Liver (tissue), 9 donors: ENCODE results near the gene WWOX. TPM values are rescaled to one million over a fixed set of nuclear protein-coding genes. Genes with fewer than 3 reads are reported as not detected.

Experiments used
- DNase-seq: peaks from one replicate; pipeline ENCODE4 v3.0.0-alpha.2; 2017; ENCODE audit warnings: low spot score
- H3K27ac ChIP-seq, 2 donors: one replicate each; pipeline ENCODE4 v1.7.0; 2013; ENCODE audit warnings: inconsistent platforms in 2 of 2, low read length in 2 of 2, control low read depth in 1 of 2, low read depth in 1 of 2, mild to moderate bottlenecking in 1 of 2
- H3K27me3 ChIP-seq, 4 donors: one replicate each; pipeline versions ENCODE4 v1.6.1 to v1.7.0; 2013; ENCODE audit warnings: low read length in 3 of 4, inconsistent platforms in 1 of 4, mild to moderate bottlenecking in 1 of 4, moderate library complexity in 1 of 4; ENCODE audit not compliant: control insufficient read depth in 4 of 4, insufficient read depth in 4 of 4
- H3K36me3 ChIP-seq, 4 donors: one replicate each; pipeline versions ENCODE4 v1.6.1 to v1.7.0; 2013; ENCODE audit warnings: low read length in 3 of 4, mild to moderate bottlenecking in 3 of 4, low read depth in 1 of 4, moderate library complexity in 1 of 4; ENCODE audit not compliant: control insufficient read depth in 4 of 4, insufficient read depth in 3 of 4
- H3K4me1 ChIP-seq, 4 donors: one replicate each; pipeline versions ENCODE4 v1.6.1 to v1.7.0; 2013; ENCODE audit warnings: low read length in 3 of 4, mild to moderate bottlenecking in 3 of 4, moderate library complexity in 1 of 4; ENCODE audit not compliant: control insufficient read depth in 4 of 4, insufficient read depth in 4 of 4
- H3K4me3 ChIP-seq, 3 donors: one replicate each; pipeline versions ENCODE4 v1.6.1 to v1.7.0; 2013; ENCODE audit warnings: low read length in 3 of 3, control low read depth in 1 of 3, low read depth in 1 of 3, mild to moderate bottlenecking in 1 of 3
- H3K9ac ChIP-seq, 2 donors: one replicate each; pipeline ENCODE4 v1.7.0; 2013; ENCODE audit warnings: low read length in 2 of 2, mild to moderate bottlenecking in 2 of 2, moderate library complexity in 2 of 2, control low read depth in 1 of 2, low read depth in 1 of 2
- H3K9me3 ChIP-seq, 4 donors: one replicate each; pipeline versions ENCODE4 v1.6.1 to v1.7.0; 2013; ENCODE audit warnings: low read length in 3 of 4; ENCODE audit not compliant: control insufficient read depth in 4 of 4
- EGR1 ChIP-seq, 2 donors: IDR thresholded peaks; 2 replicates each; pipeline ENCODE4 v1.6.1; 2016 to 2018; ENCODE audit warnings: antibody characterized with exemption in 2 of 2, low read depth in 2 of 2
- FOXA1 ChIP-seq: IDR thresholded peaks from 2 replicates; pipeline ENCODE4 v1.6.1; 2016; ENCODE audit warnings: antibody characterized with exemption
- FOXA2 ChIP-seq: IDR thresholded peaks from 2 replicates; pipeline ENCODE4 v1.6.1; 2016; ENCODE audit warnings: antibody characterized with exemption
- GABPA ChIP-seq, 2 donors: IDR thresholded peaks in 1 of 2; conservative IDR thresholded peaks in 1 of 2; 2 replicates each; pipeline ENCODE4 v1.6.1; 2016; ENCODE audit warnings: antibody characterized with exemption in 2 of 2, mild to moderate bottlenecking in 1 of 2, moderate library complexity in 1 of 2
- HNF4A ChIP-seq, 2 donors: conservative IDR thresholded peaks; 2 replicates each; pipeline ENCODE4 v1.6.1; 2016; ENCODE audit warnings: antibody characterized with exemption in 2 of 2, mild to moderate bottlenecking in 2 of 2
- HNF4G ChIP-seq: IDR thresholded peaks from 2 replicates; pipeline ENCODE4 v1.6.1; 2016; ENCODE audit warnings: antibody characterized with exemption
- JUND ChIP-seq, 2 donors: IDR thresholded peaks; 2 replicates each; pipeline ENCODE4 v1.6.1; 2016; ENCODE audit warnings: antibody characterized with exemption in 2 of 2
- MAX ChIP-seq: IDR thresholded peaks from 2 replicates; pipeline ENCODE4 v1.6.1; 2016; ENCODE audit warnings: antibody characterized with exemption
- NR2F2 ChIP-seq: IDR thresholded peaks from 2 replicates; pipeline ENCODE4 v1.6.1; 2016; ENCODE audit warnings: antibody characterized with exemption
- RAD21 ChIP-seq, 2 donors: IDR thresholded peaks; 2 replicates each; pipeline ENCODE4 v1.6.1; 2016; ENCODE audit warnings: antibody characterized with exemption in 2 of 2, mild to moderate bottlenecking in 2 of 2
- REST ChIP-seq: IDR thresholded peaks from 2 replicates; pipeline ENCODE4 v1.6.1; 2016; ENCODE audit warnings: antibody characterized with exemption, mild to moderate bottlenecking
- RXRA ChIP-seq, 2 donors: IDR thresholded peaks; 2 replicates each; pipeline ENCODE4 v1.6.1; 2017 to 2018; ENCODE audit warnings: antibody characterized with exemption in 2 of 2, mild to moderate bottlenecking in 1 of 2
- SP1 ChIP-seq: IDR thresholded peaks from 2 replicates; pipeline ENCODE4 v1.6.1; 2018; ENCODE audit warnings: antibody characterized with exemption, mild to moderate bottlenecking
- TAF1 ChIP-seq: conservative IDR thresholded peaks from 2 replicates; pipeline ENCODE4 v1.6.1; 2016; ENCODE audit warnings: antibody characterized with exemption, mild to moderate bottlenecking
- YY1 ChIP-seq: IDR thresholded peaks from 2 replicates; pipeline ENCODE4 v1.6.1; 2016; ENCODE audit warnings: antibody characterized with exemption, mild to moderate bottlenecking
- ZBTB33 ChIP-seq: IDR thresholded peaks from 2 replicates; pipeline ENCODE4 v1.6.1; 2016; ENCODE audit warnings: antibody characterized with exemption
- WGBS: extraction: QIAGEN DNeasy Blood & Tissue Kit; methylation state at CpG from one replicate; pipeline ENCODE4 v1.1.7; 2013; 5-methylcytosine and 5-hydroxymethylcytosine counted together
- polyA plus RNA-seq, 2 donors: library from polyadenylated mRNA; stranded (reverse) in 1 of 2; unstranded in 1 of 2; fragments of 200-250 nt in 1 of 2; fragments of >200 nt in 1 of 2; fragmentation: Nextera tagmentation in 1 of 2; extraction: Ambion mirVana in 1 of 2; gene quantifications; one replicate each; pipeline versions ENCODE4 v1.2.1 to v1.2.3, GENCODE V29; 2013 to 2015
- total RNA-seq, 2 donors: library from RNA; depleted of rRNA; stranded (reverse); fragments of >200 nt; gene quantifications; one replicate each; pipeline ENCODE4 v1.2.3, GENCODE V29; 2014
- TF ChIP-seq, protein P1 (sequence below): IDR thresholded peaks from 2 replicates; pipeline ENCODE4 v1.6.1; 2016; ENCODE audit warnings: antibody characterized with exemption
- TF ChIP-seq, protein P2 (sequence below): fragments of 150-350 bp; IDR thresholded peaks from 2 replicates; pipeline ENCODE4 v1.5.1; 2017; ENCODE audit warnings: improper control_type of control experiment, low read depth, low read length; ENCODE audit not compliant: missing input control
- donor health status: healthy.
- donor health status: healthy.
- donor health status: healthy.
- donor health status: healthy.
- donor health status: healthy.

WWOX gene
- total and polyA plus RNA-seq, 4 donors = 9.8 to 46.0 (median 15.3) TPM

DNA sequence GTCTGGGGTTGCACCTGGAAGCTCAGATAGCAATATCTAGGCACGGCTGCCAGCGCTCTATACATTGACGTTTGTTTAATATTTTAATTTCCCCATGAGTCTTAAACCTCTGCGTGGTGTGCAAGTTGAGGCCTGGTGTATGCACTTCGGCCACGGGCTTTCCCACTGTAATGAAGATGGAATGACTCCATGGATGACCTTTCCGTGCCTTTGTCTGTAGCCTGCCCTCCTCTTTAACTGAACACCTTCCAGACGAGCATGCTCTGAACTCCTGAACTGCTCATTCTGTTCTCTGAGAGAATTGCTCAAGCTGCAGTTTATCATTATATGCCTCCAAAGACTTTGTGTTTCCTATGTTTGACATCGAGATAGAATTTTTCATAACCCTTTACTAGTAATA is 438.8 kb downstream of the WWOX start:
- no peak overlapping the region for H3K4me3 ChIP-seq
- no peak overlapping the region for H3K9ac ChIP-seq
- 90% methylated on average over 9 of the region's 9 CpGs for WGBS
- H3K27ac ChIP-seq = no peak overlapping the region
- no peaks in the 10 kb centered on the region for H3K27me3 ChIP-seq
- H3K36me3 ChIP-seq = no peaks in the 10 kb centered on the region
- H3K4me1 ChIP-seq = peaks cover 0 to 4% (median 0%) of the 10 kb centered on the region in 4 donors
- H3K9me3 ChIP-seq = no peaks in the 10 kb centered on the region
- TF ChIP-seq, protein P1, sequence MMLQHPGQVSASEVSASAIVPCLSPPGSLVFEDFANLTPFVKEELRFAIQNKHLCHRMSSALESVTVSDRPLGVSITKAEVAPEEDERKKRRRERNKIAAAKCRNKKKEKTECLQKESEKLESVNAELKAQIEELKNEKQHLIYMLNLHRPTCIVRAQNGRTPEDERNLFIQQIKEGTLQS = no peak
- TF ChIP-seq HNF4A (conservative IDR thresholded peaks at IDR 0.05) (no peak), ZBTB33 (no peak), NR2F2 (no peak), TAF1 (no peak), HNF4G (no peak), FOXA1 (no peak), YY1 (no peak), SP1 (no peak), JUND (IDR thresholded peaks at IDR 0.05) (no peak), FOXA2 (no peak), EGR1 (IDR thresholded peaks at IDR 0.05; ENCODE audit: low read depth in 2 of 2) (no peak), MAX (no peak), RXRA (IDR thresholded peaks at IDR 0.05) (no peak), RAD21 (IDR thresholded peaks at IDR 0.05) (no peak), REST (no peak), GABPA (IDR thresholded peaks at IDR 0.05 in 1 of 2, conservative IDR thresholded peaks at IDR 0.05 in 1 of 2) (no peak)
- TF ChIP-seq, protein P2, sequence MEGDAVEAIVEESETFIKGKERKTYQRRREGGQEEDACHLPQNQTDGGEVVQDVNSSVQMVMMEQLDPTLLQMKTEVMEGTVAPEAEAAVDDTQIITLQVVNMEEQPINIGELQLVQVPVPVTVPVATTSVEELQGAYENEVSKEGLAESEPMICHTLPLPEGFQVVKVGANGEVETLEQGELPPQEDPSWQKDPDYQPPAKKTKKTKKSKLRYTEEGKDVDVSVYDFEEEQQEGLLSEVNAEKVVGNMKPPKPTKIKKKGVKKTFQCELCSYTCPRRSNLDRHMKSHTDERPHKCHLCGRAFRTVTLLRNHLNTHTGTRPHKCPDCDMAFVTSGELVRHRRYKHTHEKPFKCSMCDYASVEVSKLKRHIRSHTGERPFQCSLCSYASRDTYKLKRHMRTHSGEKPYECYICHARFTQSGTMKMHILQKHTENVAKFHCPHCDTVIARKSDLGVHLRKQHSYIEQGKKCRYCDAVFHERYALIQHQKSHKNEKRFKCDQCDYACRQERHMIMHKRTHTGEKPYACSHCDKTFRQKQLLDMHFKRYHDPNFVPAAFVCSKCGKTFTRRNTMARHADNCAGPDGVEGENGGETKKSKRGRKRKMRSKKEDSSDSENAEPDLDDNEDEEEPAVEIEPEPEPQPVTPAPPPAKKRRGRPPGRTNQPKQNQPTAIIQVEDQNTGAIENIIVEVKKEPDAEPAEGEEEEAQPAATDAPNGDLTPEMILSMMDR = no peak
- DNase-seq = no peak
